PC-3 (cell line): Measurements from ENCODE around the gene TRPV2. TPM values are rescaled to one million over a fixed set of nuclear protein-coding genes. Genes with fewer than 3 reads are reported as not detected.

Experiments
- ATAC-seq: fragments of 200-7000 bp; cut with Tn5 transposase; 2 replicates; pipeline ENCODE4 v1.9.1; 2020; ENCODE audit warnings: mild to moderate bottlenecking, moderate library complexity
- BruUV-seq: library from RNA; stranded (reverse); fragments of 400-500 nt; replicated peaks from 2 replicates; lab custom pipeline; 2021; lab: Mats Ljungman, UMichigan
- CTCF ChIA-PET: fragments of 300-600 bp; sonication (Branson Sonifier 250); formaldehyde crosslinking; loops from one replicate; lab custom pipeline; 2022; ENCODE audit warnings: antibody characterized with exemption; lab: Charles Lee
- POLR2A ChIA-PET: fragments of 300-600 bp; sonication (Branson Sonifier 250); formaldehyde crosslinking; loops from one replicate; lab custom pipeline; 2022; ENCODE audit warnings: antibody characterized with exemption; ENCODE audit not compliant: unreplicated experiment; lab: Charles Lee
- DNase-seq: peaks from one replicate; pipeline ENCODE4 v3.0.0-alpha.2; 2015
- H2AFZ ChIP-seq: fragments of 300-600 bp; sonication (generic); 2 replicates; pipeline ENCODE4 v1.6.0; 2016; ENCODE audit warnings: antibody characterized with exemption, low read length
- H3F3A ChIP-seq: fragments of 300-600 bp; sonication (generic); one replicate; pipeline ENCODE4 v1.6.0; 2017; ENCODE audit warnings: antibody characterized with exemption, low read length, control low read depth, mild to moderate bottlenecking; ENCODE audit not compliant: unreplicated experiment
- H3K27ac ChIP-seq: fragments of 300-600 bp; sonication (generic); 2 replicates; pipeline ENCODE4 v1.5.1; 2016; ENCODE audit warnings: mild to moderate bottlenecking, low read length
- H3K27me3 ChIP-seq: fragments of 300-600 bp; sonication (generic); 2 replicates; pipeline ENCODE4 v1.6.1; 2016; ENCODE audit warnings: low read length, mixed read lengths
- H3K36me3 ChIP-seq: fragments of 300-600 bp; sonication (generic); 2 replicates; pipeline ENCODE4 v1.6.1; 2016; ENCODE audit warnings: low read depth, mixed run types, low read length, mixed read lengths
- H3K4me1 ChIP-seq: fragments of 300-600 bp; sonication (generic); 2 replicates; pipeline ENCODE4 v1.5.1; 2016; ENCODE audit warnings: low read length; ENCODE audit not compliant: insufficient read depth
- H3K4me2 ChIP-seq: fragments of 300-600 bp; sonication (generic); 2 replicates; pipeline ENCODE4 v1.6.0; 2016; ENCODE audit warnings: low read length
- H3K4me3 ChIP-seq: fragments of 300-600 bp; sonication (generic); 2 replicates; pipeline ENCODE4 v1.5.1; 2016; ENCODE audit warnings: mild to moderate bottlenecking, low read length, mixed read lengths
- H3K79me2 ChIP-seq: fragments of 300-600 bp; sonication (generic); 2 replicates; pipeline ENCODE4 v1.6.1; 2017; ENCODE audit warnings: low read length, mixed read lengths
- H3K9ac ChIP-seq: fragments of 300-600 bp; sonication (generic); 2 replicates; pipeline ENCODE4 v1.6.0; 2016; ENCODE audit warnings: mild to moderate bottlenecking, low read length
- H3K9me2 ChIP-seq: fragments of 300-600 bp; sonication (generic); replicated peaks from 2 replicates; pipeline ENCODE4 v1.6.1; 2016; ENCODE audit warnings: mixed run types, low read length, mixed read lengths
- H3K9me3 ChIP-seq: fragments of 300-600 bp; sonication (generic); 2 replicates; pipeline ENCODE4 v1.6.1; 2016; ENCODE audit warnings: low read length, mixed read lengths
- H4K20me1 ChIP-seq: fragments of 300-600 bp; sonication (generic); 2 replicates; pipeline ENCODE4 v1.6.1; 2016; ENCODE audit warnings: low read length, mixed read lengths
- CTCF ChIP-seq: fragments of 300-600 bp; sonication (generic); conservative IDR thresholded peaks from 2 replicates; pipeline ENCODE4 v1.5.1; 2017; ENCODE audit warnings: antibody characterized with exemption, low read depth, mild to moderate bottlenecking, low read length
- EZH2 ChIP-seq: fragments of 300-600 bp; sonication (generic); IDR thresholded peaks from one replicate; pipeline ENCODE4 v1.6.1; 2017; ENCODE audit warnings: antibody characterized with exemption, mild to moderate bottlenecking, low read length; ENCODE audit not compliant: unreplicated experiment
- EZH2phosphoT487 ChIP-seq: fragments of 300-600 bp; sonication (generic); IDR thresholded peaks from 2 replicates; pipeline ENCODE4 v1.6.1; 2018; ENCODE audit warnings: mild to moderate bottlenecking, antibody characterized with exemption, low read length, borderline replicate concordance
- intact Hi-C: fragments of 100-400 bp; cut with micrococcal nuclease; formaldehyde crosslinking; loops from 2 replicates; pipeline ENCODE4 v1.9.0; 2023
- total RNA-seq: library from RNA; depleted of rRNA; stranded (reverse); fragments of >200 nt; gene quantifications from 2 replicates; pipeline ENCODE4 v1.2.3, GENCODE V29; 2014

The TRPV2 gene
- total RNA-seq, 1 experiment from 2014 or later = 1.9 TPM

DNA sequence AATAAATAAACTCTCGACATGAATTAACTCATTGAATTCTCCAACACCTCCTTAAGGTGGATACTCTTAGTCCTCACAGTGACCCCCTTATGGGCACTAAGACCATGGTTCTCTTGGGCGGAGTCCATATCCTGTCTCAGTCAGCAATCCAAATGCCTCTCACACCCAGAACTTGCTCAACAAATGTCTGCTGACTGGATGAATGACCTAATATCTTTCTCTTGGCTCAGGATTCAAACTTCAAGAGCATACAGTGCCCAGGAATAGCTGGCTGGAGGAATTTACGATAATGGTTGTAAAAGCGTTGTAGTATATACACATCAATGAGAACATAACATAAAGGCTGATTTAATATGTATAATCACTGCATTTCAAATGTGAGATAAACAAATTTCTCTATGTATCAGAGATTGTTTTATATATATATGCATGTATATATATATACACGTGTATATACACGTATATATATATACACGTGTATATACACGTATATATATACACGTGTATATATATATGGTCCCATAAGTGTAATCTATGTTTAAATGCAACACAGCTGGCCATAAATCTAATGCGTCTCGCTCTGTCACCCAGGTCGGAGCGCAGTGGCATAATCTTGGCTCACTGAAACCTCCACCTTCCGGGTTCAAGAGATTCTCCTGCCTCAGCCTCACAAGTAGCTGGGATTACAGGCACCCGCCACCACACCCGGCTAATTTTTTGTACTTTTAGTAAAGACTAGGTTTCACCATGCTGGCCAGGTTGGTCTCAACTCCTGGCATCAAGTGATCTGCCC is 41.0 kb upstream of the TRPV2 start:
- no peaks in the 10 kb centered on the region for H3K36me3 ChIP-seq
- peaks cover 4% of the 10 kb centered on the region for H3F3A ChIP-seq
- H3K4me1 ChIP-seq = peaks cover 22% of the 10 kb centered on the region
- H3K4me2 ChIP-seq = no peak overlapping the region
- no peaks in the 10 kb centered on the region for H3K9me2 ChIP-seq
- ATAC-seq = no peak
- no peaks in the 10 kb centered on the region for H4K20me1 ChIP-seq
- no peak overlapping the region for H3K4me3 ChIP-seq
- CTCF ChIA-PET = no interaction called here
- H3K9ac ChIP-seq = no peak overlapping the region
- no peaks in the 10 kb centered on the region for H3K9me3 ChIP-seq
- POLR2A ChIA-PET = no interaction called here
- intact Hi-C loops = loop anchor here (10.0 kb wide), 1 partner anchor 90 kb away; no protein-coding TSS in a partner anchor
- no peaks in the 10 kb centered on the region for H3K79me2 ChIP-seq
- TF ChIP-seq EZH2phosphoT487 (no peak), CTCF (no peak), EZH2 (no peak)
- H3K27me3 ChIP-seq = no peaks in the 10 kb centered on the region
- BruUV-seq = no TSS peak
- no peak overlapping the region for H3K27ac ChIP-seq
- peak; percentile 37 for DNase-seq
- H2AFZ ChIP-seq = no peak overlapping the region

DNA sequence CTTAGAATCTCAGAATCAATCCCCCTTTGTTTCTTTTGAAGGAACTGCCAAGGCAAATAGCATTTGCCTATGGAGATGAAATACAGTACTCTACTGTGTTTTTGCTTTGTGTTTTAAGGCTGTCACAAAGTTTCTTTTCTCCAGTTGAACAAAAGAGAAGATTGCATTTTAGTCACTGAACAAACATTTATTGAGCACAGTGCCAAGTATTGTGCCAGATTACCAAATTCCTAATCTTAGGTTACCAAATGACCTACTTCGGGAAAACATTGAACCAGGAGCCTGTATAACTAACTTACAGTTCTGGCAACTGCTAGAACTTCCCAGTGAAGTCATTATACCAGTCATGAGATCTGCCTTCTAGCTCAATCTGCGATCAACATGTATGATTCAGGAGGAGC is 37.4 kb upstream of the TRPV2 start:
- peak; percentile 27; the same call in 1 of the 2 replicates for ATAC-seq
- Histone ChIP-seq H3K4me3 (no peak overlapping the region; the same call in 1 of the 2 replicates), H3F3A (peaks cover 4% of the 10 kb centered on the region), H3K36me3 (peaks cover 8% of the 10 kb centered on the region), H3K27ac (peak overlapping the region; percentile 77), H3K9me3 (no peaks in the 10 kb centered on the region), H4K20me1 (peaks cover 16% of the 10 kb centered on the region), H3K79me2 (peaks cover 21% of the 10 kb centered on the region), H3K9ac (no peak overlapping the region), H3K4me1 (peaks cover 31% of the 10 kb centered on the region), H3K4me2 (peak overlapping the region; percentile 63), H3K9me2 (no peaks in the 10 kb centered on the region), H2AFZ (peak overlapping the region; percentile 6; the same call in 1 of the 2 replicates), H3K27me3 (no peaks in the 10 kb centered on the region)
- peak; percentile 93 for DNase-seq
- CTCF ChIA-PET = interaction anchor here (1.3 kb wide), 1 partner anchor 14 kb away, joined by 6 read pairs; no protein-coding TSS in a partner anchor
- POLR2A ChIA-PET = no interaction called here
- intact Hi-C loops = loop anchor here (1.0 to 10.0 kb wide), 2 partner anchors 41 to 93 kb away; no protein-coding TSS in a partner anchor
- no TSS peak for BruUV-seq
- TF ChIP-seq EZH2 (no peak), EZH2phosphoT487 (no peak), CTCF (no peak)
